ENCODE measurements around the gene IKZF4. TPM values are rescaled to one million over a fixed set of nuclear protein-coding genes. Genes with fewer than 3 reads are reported as not detected.

The IKZF4 gene
- polyA plus RNA-seq, 1 donor (not counting 4 experiments of a cell fraction or from before 2014, with no cell fraction given), result 1.1 TPM

GRCh38 chr12:56013482-56013881, 7.4 kb upstream of the IKZF4 start:
- Histone ChIP-seq H3K9me1 (ENCODE audit: control insufficient read depth, extremely low read depth, insufficient read depth, low read length) (no peaks in the 10 kb centered on the region), H3K4me1 (ENCODE audit: control insufficient read depth, extremely low read depth, insufficient read depth, low read length) (no peaks in the 10 kb centered on the region), H3K79me2 (ENCODE audit: control insufficient read depth, insufficient read depth, low read length) (no peaks in the 10 kb centered on the region), H3K27me3 (ENCODE audit: control insufficient read depth, extremely low read depth, insufficient read depth, low read length) (no peaks in the 10 kb centered on the region), H3K27ac (ENCODE audit: control insufficient read depth, insufficient read depth, low read length) (no peak overlapping the region), H3K36me3 (ENCODE audit: control insufficient read depth in 2 of 2, extremely low read depth in 1 of 2, insufficient read depth in 2 of 2, low read length in 2 of 2) (no peaks in the 10 kb centered on the region), H3K4me2 (ENCODE audit: control insufficient read depth, extremely low read depth, insufficient read depth, low read depth, low read length) (no peak overlapping the region), H4K20me1 (ENCODE audit: control insufficient read depth, extremely low read depth, insufficient read depth, low read length) (no peaks in the 10 kb centered on the region), H2AFZ (ENCODE audit: control insufficient read depth, low read length) (no peak overlapping the region), H3K9ac (ENCODE audit: control insufficient read depth, extremely low read depth, insufficient read depth, low read length) (no peak overlapping the region), H3K9me3 (ENCODE audit: control insufficient read depth, low read depth, low read length) (no peaks in the 10 kb centered on the region), H3K4me3 (ENCODE audit: control insufficient read depth in 2 of 3, extremely low read depth in 1 of 3, insufficient read depth in 2 of 3, low read depth in 1 of 3, low read length in 3 of 3) (no peak overlapping the region)
- dilution Hi-C loops (cut with MboI; ENCODE audit: extremely low pct_ligation_motif_present, low sequenced_read_pairs), result no loop called here
- FAIRE-seq (no peak), DNase-seq (ENCODE audit: low read depth, low spot score) (no peak)
- no peak for TF ChIP-seq EZH2 (IDR thresholded peaks at IDR 0.05; ENCODE audit: low read length)
- TF ChIP-seq CTCF (optimal IDR thresholded peaks at IDR 0.05 in 1 of 3, IDR thresholded peaks at IDR 0.05 in 1 of 3, conservative IDR thresholded peaks at IDR 0.05 in 1 of 3; ENCODE audit: extremely low read depth in 1 of 3, insufficient read depth in 2 of 3, low read length in 3 of 3), result no peak

- H3K4me3 ChIP-seq (ENCODE audit: control insufficient read depth in 2 of 3, extremely low read depth in 1 of 3, insufficient read depth in 2 of 3, low read depth in 1 of 3, low read length in 3 of 3), result no peak overlapping the region
- no peaks in the 10 kb centered on the region for H3K36me3 ChIP-seq (ENCODE audit: control insufficient read depth in 2 of 2, extremely low read depth in 1 of 2, insufficient read depth in 2 of 2, low read length in 2 of 2)
- H3K27me3 ChIP-seq (ENCODE audit: control insufficient read depth, extremely low read depth, insufficient read depth, low read length), result no peaks in the 10 kb centered on the region
- FAIRE-seq (no peak), DNase-seq (ENCODE audit: low read depth, low spot score) (no peak)
- no peaks in the 10 kb centered on the region for H3K9me3 ChIP-seq (ENCODE audit: control insufficient read depth, low read depth, low read length)
- H3K79me2 ChIP-seq (ENCODE audit: control insufficient read depth, insufficient read depth, low read length), result no peaks in the 10 kb centered on the region
- dilution Hi-C loops (cut with MboI; ENCODE audit: extremely low pct_ligation_motif_present, low sequenced_read_pairs), result no loop called here
- H3K9ac ChIP-seq (ENCODE audit: control insufficient read depth, extremely low read depth, insufficient read depth, low read length), result no peak overlapping the region
- H4K20me1 ChIP-seq (ENCODE audit: control insufficient read depth, extremely low read depth, insufficient read depth, low read length), result no peaks in the 10 kb centered on the region
- no peaks in the 10 kb centered on the region for H3K4me1 ChIP-seq (ENCODE audit: control insufficient read depth, extremely low read depth, insufficient read depth, low read length)
- no peaks in the 10 kb centered on the region for H3K9me1 ChIP-seq (ENCODE audit: control insufficient read depth, extremely low read depth, insufficient read depth, low read length)
- no peak overlapping the region for H3K4me2 ChIP-seq (ENCODE audit: control insufficient read depth, extremely low read depth, insufficient read depth, low read depth, low read length)
- H3K27ac ChIP-seq (ENCODE audit: control insufficient read depth, insufficient read depth, low read length), result no peak overlapping the region
- no peak overlapping the region for H2AFZ ChIP-seq (ENCODE audit: control insufficient read depth, low read length)
- TF ChIP-seq CTCF (optimal IDR thresholded peaks at IDR 0.05 in 1 of 3, IDR thresholded peaks at IDR 0.05 in 1 of 3, conservative IDR thresholded peaks at IDR 0.05 in 1 of 3; ENCODE audit: extremely low read depth in 1 of 3, insufficient read depth in 2 of 3, low read length in 3 of 3) (no peak), EZH2 (IDR thresholded peaks at IDR 0.05; ENCODE audit: low read length) (no peak)
Measured at GRCh38 chr12:56014205-56014604, 6.6 kb upstream of the IKZF4 start.
